ENCODE results near the gene FOXP4.

The FOXP4 gene

DNA sequence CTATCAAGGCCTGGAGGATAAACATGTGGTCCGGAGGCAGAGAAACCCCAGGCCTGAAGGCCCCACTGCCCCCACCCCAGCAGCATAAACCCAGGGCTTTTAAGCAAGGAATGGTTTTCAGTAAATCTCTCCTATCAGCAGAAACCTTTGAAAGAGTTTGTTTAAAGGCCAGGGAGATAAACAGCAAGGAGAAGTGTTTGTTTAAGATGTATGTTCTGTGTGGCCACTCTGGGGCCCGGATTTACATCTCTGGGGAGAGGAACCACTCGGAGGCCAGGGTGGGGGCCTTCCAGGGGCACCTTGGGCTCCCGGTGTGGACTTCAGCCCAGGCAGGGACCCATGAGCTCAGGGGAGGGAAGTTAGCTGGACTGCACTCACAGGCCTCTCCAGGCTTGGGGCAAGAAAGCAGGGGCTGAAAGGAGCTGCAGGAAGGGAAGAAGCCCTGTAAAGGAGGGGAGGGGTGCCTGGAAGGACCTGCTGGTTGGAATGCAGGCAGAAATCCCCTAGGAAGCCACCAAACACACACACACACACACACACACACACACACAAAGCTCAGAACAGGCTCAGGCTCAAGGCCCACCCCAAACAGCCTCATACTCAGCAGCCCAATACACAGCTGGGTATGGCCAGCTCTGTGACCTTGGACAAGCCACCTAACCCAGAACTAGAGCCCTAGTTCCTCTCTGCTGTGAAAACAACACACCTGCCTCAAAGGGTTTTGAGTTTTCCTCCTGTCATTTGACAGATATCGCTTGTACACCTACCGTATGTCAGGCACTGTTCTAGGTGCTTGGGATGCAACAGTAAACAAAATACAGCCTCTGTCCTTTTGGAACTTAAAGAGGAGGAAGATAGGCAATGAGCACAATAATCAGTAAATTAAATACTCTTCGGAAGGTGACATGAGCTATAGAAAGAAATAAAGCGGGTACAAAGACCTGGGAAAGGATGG, 26.2 kb upstream of the FOXP4 start:
- no peak for DNase-seq (ENCODE audit: low read depth)

DNA sequence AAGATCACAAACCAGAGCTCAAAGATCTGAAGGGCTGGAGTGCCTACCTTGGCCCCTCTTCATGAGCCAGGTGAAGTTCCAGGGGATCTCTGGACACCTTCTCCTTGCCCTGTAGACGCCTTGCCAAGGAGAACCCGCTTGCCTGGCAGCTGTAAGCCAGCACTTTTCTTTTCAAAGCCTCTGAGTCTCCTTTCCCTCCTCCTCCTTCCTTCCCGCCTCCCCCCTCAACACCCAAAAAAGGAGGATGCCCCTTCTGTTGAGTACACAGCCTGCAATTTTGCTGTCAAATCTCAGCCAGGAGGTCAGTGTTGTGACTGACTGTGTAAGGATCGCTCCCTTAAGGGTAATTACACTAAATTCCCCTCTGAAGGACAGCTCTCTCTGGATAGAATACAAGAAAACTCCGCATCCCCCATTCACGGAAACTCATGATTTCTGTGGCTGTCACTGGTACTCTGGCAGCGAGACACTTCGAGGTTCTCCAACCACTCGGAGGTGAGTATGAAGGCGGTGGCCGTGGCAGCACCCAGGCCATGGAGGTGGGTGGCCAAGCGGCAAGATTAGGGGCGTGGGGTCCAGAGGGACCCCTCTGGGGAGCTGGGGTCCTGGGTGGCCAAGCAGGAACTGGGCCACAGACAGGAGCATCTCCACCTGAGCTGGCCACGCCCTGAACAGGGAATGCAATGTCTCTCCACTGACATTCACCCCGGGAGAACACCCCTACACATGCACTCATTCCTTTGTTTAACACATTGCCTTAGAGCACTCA, 23.2 kb upstream of the FOXP4 start:
- DNase-seq (ENCODE audit: low read depth): no peak

DNA sequence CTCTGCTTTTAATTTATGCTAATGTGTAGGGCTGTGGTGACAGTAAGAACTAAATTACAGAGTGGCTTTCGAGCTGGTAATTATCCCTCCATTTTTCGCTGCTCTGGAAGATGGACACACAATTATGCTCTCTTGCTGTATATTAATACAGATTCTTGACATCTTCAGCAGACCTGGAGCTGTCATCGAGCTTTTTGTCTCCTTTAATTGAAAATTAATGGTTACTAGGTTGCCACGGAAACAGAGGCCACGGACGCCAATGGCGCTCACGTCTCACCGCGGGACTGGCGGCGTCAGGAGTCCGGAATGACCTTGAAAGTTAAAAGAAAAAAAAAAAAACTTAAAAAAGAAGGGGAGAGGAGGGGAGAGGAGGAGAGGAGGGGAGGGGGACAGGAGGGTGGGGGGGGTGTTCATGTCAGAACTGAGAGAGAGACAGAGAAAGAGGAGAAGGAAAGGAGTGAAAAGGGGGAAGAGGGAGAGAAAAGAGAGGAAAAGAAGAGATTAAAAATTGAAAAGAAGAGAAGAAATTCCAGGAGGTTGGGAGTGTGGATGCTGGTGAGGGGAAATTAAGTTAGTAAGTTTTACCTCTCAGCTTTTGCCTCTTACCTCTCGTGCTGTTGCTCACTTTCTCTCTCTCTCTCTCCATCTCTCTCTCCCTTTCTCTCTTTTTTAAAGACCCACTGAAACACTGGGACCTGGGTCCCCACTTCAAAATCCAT, 22.1 kb upstream of the FOXP4 start:
- no peak for DNase-seq (ENCODE audit: low read depth)

DNA sequence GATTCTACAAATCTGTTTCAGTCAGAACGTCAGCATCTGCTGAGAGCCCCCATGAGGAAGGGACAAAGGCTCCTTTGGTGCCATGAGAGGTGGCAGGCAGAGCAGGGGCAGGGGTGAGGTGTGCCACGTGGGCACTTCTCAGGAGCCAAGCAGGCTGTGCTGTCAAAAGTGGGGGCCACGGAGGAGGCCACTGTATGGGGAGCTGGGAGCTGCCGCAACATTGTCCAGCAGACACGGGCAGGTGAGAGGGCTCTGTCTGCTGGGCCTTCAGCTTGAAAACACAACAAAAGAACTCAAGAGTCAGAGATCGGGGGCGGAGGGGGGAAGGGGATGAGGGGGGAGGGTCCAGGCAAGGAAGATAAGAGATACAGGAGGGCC, 21.6 kb upstream of the FOXP4 start:
- no peak for DNase-seq (ENCODE audit: low read depth)

DNA sequence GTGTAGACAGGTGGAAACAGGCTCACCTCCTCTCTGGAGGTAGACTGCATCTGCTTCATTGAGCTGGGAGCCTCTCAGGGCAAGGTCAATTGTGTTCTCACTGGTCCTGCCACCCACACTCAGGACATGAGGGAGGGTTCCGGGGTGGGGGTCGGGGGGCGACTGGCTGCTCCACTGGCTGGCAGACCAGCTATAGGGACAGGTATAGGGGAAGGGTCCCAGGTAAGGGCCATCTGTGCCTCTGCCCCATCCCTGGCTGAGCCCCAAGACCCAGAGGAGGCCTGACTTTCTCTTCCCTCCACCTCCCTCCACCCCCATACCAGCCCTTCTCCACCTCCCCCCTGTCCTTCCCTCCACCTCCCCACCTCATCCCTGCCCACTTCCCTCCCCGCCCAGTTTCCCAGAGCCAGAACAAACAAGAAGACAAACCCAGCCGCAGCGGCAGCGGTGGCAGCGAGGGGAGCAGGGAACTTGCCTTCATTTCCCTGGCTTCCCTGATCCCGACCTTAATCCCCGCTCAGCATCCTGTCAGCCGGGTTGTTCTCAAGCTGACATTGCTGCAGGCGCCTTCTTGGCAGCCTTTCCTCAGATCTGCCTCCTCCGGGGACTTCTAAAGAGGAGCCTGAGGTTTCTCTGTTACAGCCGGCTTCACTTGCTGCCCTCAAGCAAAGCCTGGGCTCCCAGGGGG, 18.3 kb upstream of the FOXP4 start:
- DNase-seq (ENCODE audit: low read depth): peak; percentile 47

DNA sequence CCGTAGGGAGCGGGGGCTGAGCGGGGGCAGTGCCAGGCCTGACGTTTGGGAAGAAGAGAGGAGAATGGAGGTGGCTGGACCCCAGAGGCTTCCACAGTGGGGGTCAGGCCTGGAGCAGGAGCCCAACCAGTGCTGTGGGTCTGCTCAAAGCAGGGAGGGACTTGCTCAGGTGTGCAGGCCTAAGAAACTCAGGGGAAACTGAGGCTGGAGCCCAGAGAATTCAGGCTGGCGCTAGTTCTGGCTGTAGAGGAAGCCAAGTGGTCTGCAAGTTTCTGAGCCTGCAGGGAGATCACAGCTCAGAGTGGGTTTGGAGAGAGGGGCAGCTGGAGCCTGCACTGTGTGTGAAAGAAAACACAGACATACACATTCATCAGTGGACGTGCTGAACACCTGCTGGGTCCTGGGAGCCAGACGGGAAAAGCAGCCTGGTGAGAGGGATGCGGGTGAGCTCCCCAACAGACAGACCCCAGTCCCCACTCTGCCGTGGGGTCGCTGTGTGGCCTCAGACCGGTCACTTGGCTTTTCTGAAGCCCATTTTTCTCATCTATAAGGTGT, 17.7 kb upstream of the FOXP4 start:
- no peak for DNase-seq (ENCODE audit: low read depth)

DNA sequence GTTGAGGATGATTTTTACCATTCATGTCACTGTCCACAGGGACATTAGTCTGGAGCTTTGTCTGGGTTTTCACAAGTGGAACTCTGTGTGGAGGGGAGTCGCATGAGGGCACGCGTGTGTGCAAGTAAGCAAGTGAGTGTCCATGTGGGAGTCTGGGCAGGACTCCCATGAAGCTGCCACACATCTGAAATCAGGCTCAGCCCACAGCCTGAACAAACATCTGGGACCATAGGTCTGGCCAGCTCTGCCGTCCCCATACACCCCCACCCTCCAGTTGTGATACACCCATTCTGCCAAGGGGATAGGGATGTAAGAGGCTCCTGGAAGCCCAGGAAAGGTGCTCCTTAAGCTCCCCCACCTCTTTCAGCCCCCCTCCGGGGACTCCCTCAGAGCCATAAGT, 17.1 kb upstream of the FOXP4 start:
- DNase-seq (ENCODE audit: low read depth): no peak

DNA sequence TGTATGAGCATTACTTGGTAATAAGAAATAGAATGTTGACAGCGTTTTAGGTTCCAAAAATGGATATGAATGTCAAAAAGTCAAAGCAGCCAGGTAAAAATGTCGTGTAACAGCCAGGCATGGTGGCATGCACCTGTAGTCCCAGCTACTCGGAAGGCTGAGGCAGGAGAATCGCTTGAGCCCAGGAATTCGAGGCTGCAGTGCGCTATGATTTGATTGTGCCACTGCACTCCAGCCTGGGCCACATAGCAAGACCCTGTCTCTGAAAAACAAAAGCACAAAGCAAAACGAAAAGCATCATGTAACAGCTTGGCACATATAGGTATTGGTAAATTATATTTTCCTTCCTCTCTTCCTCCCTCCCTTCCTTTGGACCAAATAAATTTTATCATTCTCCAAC, 16.2 kb upstream of the FOXP4 start:
- no peak for DNase-seq (ENCODE audit: low read depth)

DNA sequence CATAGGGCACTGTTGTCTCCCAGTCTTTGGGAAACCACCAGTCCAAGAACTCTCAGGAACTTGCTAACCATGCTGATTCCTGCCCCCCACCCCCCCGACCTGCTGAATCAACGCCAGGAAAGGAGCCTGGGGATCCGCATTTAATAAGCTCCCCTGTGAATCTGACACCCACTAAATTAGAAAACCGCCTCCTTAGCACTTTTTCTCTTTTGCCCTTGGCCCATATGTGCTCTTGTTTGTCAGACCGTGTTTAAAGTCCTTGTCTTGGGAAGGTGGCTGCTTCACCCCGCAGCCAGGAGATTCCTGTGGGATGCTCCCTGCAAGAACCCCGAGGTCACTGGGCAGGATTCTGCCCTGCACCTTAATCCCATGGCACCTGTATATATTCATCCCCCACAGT, 15.7 kb upstream of the FOXP4 start:
- DNase-seq (ENCODE audit: low read depth): no peak

DNA sequence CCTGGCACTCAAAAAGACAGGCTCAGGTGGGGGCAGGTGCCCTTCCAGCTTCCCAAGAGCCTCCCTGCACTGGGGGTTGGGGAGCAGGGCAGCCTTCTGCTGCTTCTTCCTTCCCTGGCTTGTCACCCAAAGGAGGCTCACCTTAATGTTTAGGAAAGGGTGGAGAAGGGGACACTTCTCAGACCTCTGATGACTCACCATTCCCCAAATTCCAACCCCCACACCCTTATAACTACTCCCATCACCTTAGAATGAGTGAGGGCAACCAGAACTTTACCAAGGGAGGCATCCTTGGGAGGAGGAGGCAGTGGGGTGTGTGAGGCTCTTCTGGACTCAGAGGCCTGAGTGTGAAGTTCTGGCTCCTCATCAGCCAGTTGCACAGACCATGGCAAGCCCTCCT, 15.2 kb upstream of the FOXP4 start:
- no peak for DNase-seq (ENCODE audit: low read depth)

DNA sequence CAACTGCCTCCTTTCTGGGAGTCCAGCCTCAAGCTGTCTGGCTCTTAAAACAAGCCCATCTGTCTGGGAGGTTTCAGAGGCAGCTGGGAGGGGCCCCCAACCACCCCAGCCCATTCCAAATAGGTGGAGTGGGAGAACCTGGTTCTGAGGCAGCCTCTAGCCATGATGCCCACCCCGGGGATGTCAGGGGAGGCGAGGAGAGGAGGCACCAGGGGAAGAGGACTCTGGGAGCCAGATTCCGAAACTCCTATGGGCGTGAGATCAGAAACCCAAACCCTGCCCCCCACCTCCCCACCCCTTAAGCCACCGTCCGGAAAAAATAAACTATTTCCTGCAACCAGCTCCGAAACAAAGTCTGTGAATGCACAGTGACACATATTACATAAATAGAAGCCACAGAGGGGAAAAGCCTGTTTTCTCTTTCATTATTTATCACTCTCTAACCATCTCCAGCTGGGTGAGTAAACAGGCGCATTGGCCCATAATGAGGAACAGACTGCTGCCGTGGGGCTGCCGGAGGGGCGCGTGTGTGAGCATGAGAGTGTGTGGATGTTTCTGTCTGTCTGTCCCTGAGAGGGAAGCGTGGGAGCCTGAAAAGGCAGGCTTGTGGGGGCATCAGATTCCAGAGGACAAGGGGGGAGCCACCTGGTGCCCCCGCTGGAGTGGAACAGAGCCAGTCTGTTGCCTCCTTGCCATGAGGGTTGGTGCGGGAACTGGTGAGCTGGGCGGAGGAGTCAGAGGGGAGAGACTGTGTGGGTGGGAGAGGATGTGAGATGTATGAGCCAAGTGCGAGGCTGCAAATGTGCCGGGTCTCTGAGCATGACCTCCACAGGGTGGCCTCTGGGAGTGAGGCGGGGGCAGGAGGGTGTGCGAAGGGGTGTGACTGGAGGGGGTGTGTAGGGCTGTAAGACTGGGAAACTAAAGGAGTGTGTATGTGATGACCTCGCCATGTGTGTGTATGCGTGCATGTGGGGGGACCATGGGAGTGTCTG, 14.3 kb upstream of the FOXP4 start:
- peak; percentile 86 for DNase-seq (ENCODE audit: low read depth)

DNA sequence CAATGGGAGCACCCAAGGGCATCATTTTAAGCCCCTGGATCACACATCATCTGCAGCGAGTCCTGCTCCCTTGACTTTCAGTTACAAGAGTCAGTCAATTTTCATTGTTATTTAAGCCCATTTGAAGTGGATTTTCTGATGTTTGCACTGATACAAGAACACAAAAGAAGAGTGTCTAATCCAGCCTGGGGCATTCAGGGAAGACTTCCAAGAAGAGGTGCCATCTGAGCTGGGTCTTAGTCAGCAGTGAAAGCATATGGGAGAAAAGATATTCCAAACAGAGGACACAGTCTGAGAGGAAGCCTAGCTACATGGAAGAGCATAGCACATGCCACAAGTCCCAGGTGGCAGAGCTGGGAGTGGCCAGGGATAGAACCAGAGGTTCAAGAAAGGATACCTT, 10.4 kb upstream of the FOXP4 start:
- no peak for DNase-seq (ENCODE audit: low read depth)

DNA sequence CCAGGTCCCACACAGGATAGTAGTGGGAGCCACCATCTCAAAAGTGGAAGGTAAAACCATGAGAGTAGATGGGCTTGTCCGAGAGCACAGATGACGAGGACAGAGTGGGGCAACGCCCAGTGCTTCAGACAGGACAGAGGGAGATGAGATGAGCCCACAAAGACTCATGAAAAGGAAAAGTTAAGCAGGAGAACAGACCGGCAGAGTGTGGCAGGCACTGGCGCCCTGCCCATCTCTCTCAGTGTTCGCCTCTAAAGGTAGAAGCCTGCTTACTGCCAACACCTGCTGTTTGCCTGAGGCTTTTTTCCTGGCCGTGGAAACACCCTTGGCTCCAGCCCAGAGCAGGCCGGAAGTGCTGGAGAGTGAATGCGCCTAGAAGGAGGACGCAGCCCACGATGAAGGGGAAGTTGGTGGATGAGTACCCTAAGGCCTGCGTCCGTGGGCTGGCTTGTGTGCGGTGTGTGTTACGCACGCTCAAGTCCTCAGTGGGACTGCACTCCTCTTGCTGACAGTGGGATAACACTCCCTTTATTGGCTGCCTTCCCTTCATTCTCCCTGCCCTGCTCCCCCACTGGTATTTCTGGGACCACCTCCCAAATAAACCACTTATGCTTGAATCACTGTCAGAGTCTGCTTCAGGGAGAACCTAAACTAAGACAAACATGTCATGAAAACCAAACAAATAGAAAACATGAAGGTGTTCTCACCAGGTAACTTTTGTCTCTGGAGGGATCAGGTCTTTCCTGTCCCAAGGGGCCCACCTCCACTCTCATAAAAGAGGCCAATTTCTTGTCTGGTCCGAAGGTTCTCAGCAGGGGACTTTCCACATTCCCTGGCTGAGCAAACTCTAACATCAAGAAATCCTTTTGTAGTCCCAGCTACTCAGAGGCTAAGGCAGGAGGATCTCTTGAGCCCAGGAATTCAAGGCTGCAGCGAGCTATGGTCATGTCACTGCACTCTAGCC, 9.1 kb upstream of the FOXP4 start:
- no peak for DNase-seq (ENCODE audit: low read depth)

DNA sequence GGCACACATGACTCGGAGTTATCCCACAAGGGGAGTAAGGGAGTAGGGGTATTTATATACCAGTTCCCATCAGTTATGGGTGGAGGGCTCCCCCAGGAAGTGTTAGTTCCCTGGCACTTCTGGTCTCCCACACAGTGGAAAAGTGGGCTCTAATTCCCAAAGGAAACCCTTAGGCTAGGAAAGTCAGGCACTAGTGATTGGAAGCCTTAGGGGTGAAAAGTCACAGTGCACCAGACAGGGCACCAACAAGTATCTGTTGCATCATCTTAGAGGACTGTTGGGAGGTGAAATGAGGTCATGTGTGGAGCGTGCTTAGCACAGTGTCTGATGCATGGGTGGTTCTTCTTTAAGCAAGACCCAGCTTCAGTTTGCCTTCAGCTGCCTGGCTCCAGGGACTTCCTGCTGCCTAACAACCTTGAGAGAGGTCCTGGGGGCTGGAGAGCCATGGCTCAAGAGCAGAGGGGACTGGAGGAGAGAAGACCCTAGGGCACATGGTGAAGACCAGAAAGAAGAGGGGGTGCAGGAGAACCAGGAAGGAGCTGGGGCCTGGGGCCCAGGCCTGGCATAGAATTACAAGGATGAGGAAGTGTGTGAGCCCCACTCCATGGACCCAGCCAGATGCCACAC, 7.5 kb upstream of the FOXP4 start:
- DNase-seq (ENCODE audit: low read depth): peak; percentile 59

DNA sequence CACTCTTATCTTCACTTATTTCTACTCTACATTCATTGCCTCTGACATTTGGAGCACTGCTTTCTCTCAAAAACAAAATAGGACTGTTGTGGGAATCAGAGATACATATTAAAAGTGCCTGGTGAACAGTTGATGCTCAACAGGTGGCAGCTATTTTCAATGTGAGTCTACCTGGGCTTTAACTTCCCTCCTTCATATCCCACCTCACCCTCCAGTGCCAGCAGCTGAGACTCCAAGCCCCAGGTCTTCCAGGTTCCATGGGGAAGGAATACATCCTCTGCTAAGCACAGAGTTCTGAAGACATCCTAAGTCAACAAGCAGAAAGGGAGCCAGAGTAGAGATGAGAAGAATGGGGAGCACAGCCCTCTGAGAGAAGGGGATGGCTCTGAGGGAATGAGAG, 7.0 kb upstream of the FOXP4 start:
- no peak for DNase-seq (ENCODE audit: low read depth)

DNA sequence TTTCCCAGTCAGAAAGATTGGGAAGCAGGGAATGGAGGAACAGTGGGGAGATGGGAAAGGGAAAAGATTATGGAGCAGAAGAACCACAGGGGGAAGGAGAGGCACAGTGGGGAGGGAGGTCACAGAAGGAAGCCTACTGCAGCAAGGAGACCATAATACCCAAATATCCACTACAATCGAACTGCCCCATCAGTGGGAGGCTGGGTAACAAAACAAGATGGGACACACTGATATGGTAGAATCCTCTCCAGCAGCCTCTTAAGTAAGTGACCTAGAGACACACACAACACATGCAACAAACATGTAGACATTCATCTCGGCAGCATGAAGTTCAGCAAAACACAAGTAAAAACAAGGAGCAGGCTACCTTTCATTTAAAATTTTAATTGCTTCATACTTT, 4.8 kb upstream of the FOXP4 start:
- no peak for DNase-seq (ENCODE audit: low read depth)

DNA sequence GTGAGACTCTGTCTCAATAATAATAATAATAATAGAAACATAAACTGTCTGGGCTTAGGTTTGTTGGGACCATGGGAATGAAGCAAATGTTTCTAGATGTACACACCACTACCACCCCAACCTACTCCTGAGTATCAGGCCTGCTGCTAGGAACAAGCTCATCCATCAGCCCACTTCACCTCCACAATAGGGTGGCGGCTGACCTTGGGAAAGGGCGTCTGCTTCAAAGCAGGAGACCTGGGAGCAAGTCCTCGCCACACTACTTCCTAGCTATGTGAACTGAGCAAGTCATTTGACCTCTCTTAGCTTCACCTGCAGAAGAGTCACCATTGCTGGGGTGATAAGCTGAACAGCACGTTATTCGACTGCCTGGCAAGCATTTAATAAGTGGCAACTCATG, 3.1 kb upstream of the FOXP4 start:
- DNase-seq (ENCODE audit: low read depth): no peak

DNA sequence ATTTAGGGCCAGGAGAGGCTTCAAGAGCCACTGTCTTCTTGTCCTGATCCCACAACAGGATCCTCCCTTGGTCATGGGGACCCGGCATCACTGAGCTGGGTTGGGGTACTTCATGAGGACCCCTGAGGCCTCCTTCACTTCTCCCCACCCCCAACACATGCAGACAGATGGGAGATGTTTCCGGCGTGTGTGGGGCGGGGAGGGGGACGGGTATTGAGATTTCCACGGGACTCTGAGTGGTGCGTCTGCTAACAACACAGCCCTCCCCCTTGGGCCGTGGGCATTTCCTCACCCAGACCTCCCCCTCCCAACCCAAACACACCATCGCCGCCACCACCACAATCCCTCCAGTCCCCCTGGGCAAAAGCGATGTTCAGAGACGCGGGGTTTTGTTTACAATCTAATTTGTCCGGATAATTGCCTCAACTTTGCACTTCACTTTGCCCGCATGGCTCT, 906 bp upstream of the FOXP4 start:
- no peak for DNase-seq (ENCODE audit: low read depth)

DNA sequence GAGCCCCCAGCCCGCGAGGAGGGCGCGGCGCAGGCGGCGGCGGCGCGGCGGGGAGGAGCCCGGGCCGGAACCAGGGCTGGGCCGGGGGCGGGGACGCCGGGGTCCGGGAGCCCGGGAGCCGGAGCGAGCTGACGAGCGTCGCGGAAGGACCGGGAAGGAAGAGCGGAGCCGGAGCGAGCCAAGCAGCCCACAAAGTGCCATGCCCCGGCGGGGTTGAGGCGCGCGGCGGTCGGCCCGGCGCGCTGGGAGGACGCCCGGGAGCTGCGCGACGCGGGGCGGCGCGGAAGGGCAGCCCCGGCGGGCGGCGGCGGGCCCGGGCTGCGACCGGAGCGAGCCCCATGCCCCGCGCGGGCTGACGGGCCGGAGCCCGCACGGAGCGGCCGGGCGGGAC, 289 bp downstream of the FOXP4 start:
- DNase-seq (ENCODE audit: low read depth): no peak
